GM23248 (cell line): Measurements from ENCODE around the gene CCDC63.

Source experiments
- EZH2 ChIP-seq: fragments of 200-600 bp; sonication (generic); IDR thresholded peaks from 2 replicates; pipeline ENCODE4 v1.6.1; 2018; ENCODE audit warnings: antibody characterized with exemption, mild to moderate bottlenecking; ENCODE audit not compliant: insufficient read depth, poor library complexity, severe bottlenecking
- EZH2phosphoT487 ChIP-seq: fragments of 200-600 bp; sonication (generic); IDR thresholded peaks from 2 replicates; pipeline ENCODE4 v1.6.1; 2018; ENCODE audit warnings: antibody characterized with exemption, moderate library complexity, mild to moderate bottlenecking, low read depth; ENCODE audit not compliant: insufficient read depth

DNA sequence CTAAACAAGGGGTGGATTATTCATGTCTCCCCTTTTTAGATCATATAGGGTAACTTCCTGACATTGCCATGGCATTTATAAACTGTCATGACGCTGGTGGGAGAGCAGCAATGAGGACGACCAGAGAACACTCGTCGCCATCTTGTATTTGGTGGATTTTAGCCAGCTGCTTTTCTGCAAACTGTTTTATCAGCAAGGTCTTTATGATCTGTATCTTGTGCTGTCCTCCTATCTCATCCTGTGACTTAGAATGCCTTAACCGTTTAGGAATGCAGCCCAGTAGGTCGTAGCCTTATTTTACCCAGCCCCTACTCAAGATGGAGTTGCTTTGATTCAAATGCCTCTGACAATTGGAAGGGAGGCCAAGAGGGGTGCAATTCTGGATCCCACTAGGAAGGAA is 5.8 kb upstream of the CCDC63 start:
- TF ChIP-seq EZH2 (no peak), EZH2phosphoT487 (no peak)
